GM03348 (cell line): ENCODE results near the gene GJC2.

Experiments
- DNase-seq: peaks from one replicate; pipeline ENCODE4 v3.0.0; 2012; ENCODE audit warnings: low spot score

GJC2 gene

GRCh38 chr1:228158151-228159007, 8.6 kb downstream of the GJC2 start:
- DNase-seq = no peak

DNA sequence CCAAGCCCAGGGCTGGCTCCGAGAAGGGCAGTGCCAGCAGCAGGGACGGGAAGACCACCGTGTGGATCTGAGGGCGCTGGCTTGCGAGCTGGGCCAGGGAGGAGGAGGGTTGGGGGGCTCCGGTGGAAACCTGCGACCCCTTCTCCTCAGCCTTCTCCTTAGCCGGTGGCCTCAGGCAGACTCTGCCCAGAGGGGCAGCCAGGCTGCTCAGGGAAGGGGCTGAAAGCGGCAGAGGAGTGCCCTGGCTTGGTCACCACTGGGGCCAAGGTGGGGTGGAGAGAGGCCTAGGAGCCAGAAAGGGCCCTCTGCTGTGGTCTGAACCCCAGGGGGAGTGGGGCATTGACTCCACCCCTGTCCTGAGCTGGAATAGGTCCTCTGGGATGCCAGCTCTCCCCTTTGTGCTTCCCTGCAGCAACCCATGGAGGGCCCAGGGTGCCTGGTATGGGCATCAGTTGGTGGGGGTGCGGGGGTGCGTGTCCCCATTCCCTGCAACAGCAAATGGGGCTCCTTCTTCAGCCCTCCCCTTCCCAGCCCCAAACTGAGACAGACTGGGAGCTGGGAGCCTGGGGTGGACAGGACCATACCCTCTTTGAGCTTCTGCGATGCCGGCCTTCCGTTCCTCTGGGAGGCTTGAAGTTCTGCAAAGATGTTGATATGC, 9.4 kb downstream of the GJC2 start:
- DNase-seq = no peak

GRCh38 chr1:228160201-228160761, 10.6 kb downstream of the GJC2 start:
- DNase-seq = no peak

DNA sequence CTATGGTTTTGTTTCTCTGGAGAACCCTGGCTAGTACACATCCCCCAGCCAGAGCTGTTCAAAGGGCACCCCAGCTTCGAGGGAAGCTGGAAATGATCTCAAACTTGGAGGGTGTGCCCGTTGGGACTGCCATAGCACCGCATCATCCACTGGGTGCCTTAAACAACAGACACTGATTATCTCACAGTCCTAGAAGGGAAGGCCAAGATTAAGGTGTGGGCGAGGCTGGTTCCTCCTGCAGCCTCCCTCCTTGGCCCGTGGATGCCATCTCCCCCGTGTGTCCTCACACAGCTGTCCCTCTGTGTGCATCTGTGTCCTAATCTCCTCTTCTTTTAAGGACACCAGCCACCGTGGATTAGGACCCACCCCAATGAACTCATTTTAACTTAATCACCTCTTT, 11.6 kb downstream of the GJC2 start:
- DNase-seq = no peak

DNA sequence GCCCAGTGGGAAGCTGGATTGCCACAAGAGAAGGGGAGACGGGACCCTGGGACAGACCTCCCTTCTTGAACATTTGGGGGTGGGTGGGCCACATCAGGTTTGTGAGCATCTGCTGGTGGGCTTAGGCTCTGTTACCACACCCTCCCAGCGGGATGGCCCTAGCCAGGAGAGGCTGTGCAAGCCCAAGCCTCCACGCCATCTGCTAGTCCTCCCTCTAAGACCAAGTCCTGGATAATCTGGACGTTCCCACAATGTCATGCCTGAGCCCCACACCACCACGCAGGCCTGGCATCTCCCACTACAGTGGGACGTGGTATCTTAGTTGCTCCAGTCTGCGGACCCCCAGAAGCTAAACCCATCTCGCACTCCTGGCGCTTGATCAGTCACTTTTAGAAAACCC, 12.1 kb downstream of the GJC2 start:
- DNase-seq = no peak

GRCh38 chr1:228162286-228163006, 12.7 kb downstream of the GJC2 start:
- DNase-seq = no peak

DNA sequence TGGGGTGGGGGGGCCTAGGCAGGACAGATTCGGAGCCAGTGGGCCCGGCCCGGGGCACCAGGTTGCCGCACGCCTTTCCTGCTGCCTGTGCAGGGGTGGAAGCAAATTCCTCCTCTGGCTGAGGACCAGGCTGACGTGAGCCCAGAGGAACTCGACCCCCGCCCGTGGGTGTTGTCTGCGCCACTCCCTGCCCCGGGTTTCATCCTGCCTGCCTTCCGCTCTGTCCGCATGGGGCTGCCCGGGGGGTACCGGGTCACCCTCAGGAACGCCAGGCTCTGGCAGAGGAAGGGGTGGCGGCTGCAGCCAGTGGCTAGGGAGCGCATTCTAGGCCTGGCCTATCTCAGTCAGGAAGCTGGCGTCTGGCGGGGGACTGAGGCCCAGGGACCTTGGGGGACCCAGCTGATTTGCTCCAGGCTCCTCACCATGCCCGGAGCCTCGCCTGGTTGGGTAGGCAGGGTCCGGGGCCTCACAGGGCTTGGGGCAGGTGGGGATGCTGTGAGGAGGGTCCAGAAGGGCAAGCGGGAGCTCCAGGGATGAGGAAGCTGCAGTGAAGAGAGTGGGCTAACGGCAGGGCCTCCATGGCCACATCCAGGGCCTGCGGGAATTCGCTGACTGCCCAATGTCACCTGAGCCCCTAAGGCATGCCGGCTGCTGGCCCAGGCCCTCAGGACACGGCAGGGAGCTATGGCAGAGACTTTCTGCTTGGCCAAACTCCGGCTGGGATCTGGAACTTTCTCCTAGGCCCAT, 13.4 kb downstream of the GJC2 start:
- DNase-seq = no peak

- DNase-seq = no peak
Measured at GRCh38 chr1:228163776-228164519, 14.2 kb downstream of the GJC2 start.

DNA sequence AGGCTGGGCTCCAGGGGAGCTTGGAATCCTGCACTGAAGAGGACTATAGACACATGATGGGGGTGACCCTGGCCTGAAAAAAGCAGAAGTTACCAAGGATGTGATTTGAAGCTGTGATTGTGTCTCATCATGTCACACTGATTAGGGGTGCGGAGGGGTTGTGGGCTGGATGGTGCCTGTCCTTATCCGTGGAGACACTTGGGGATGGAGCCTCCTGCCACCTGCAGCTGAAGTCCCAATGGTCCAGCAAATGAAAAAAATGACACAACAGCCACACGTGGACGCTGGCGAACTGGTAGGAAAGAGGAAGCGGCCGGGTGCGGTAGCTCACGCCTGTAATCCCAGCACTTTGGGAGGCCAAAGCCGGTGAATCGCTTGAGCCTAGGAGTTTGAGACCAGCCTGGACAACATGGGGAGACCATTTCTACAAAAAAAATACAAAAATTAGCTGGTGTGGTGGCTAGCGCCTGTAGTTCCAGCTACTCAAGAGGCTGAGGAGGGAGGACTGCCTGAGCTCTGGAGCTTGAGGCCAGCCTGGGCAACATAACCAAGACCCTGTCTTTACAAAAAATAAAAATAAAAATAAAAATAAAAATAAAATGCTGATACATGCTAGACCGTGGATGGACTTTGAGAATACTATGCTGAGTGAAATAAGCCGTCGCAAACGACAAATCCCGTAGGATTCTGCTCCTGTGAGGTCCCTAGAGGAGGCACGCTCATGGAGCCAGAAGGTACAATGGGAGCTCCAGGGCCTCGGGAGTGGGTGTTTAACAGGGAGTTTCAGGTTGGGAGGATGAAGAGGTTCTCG, 15.0 kb downstream of the GJC2 start:
- DNase-seq = no peak

DNA sequence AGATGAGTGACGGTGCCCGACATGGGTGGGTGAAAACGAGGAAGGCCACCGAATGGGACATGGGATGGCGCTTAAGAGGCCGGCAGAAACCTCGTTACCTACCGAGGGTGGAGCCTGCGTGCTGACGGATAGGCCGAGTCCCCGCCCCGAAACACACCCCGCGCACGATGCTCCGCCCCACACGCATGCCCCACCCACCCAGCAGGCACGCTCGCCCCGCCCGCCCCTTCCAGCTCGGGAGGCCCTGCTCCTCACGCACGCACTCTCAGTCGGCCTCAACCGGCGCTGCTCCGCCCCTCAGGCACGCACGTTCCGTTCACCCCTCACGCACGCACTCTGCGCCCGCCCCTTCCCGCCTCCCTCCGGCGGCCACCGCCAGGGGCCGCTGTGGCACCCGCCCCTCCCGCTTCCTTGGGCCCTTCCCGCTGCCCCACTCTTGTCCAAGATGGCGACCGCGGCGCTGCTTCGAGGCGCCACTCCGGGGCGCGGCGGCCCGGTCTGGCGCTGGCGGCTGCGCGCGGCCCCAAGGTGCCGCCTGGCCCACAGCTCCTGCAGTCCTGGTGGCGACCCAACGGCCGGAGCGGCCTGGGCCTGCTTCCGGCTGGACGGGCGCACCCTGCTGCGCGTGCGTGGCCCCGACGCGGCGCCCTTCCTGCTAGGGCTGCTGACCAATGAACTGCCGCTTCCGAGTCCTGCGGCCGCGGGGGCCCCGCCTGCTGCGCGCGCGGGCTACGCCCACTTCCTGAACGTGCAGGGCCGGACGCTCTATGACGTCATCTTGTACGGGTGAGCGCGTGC, 15.8 kb downstream of the GJC2 start, which contains the start of gene IBA57:
TSS of gene IBA57 (plus strand) at position 433 of the 798 bp plus-strand sequence. CDS start at position 446, 13 bp downstream.
- peak; percentile 99 for DNase-seq

GRCh38 chr1:228166170-228166936, 16.6 kb downstream of the GJC2 start:
- DNase-seq = peak; percentile 64

DNA sequence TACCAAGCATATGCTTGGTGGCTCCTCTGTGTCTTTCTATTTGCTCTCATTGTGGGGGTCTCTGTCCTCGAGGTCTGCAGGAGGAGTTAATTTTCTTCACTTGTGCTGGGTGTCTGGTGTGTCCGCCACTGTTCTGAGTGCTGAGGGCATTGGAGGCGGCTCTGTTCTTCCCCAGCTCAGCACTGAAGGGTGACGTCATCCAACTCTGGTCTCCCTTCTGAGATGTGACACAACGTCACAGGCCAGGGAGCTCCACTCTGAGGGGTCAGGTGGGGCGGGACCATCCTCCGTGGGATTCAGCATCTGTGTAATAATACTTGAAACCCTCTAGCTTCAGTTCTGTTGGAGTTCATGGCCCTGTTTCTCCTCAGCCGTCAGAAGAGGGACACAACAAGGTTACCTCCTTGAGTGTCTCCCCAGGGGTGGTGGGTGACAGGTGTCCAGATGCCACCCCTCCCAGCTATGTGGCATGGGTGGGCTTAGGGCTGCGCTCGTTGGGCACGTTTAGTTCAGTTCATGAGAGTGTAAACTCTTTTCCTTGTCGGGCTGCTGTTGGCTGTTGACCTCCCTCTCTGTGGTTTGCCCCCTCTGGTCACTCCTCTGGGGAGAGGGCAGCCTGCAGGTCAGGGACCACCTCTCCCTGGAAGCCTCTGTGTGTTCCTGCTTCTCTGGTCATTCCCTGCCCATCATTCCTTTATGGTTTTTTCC, 19.0 kb downstream of the GJC2 start:
- no peak for DNase-seq

- DNase-seq = no peak
Measured at GRCh38 chr1:228169345-228169744, 19.6 kb downstream of the GJC2 start.

- no peak for DNase-seq
Measured at GRCh38 chr1:228170666-228171065, 20.9 kb downstream of the GJC2 start.

DNA sequence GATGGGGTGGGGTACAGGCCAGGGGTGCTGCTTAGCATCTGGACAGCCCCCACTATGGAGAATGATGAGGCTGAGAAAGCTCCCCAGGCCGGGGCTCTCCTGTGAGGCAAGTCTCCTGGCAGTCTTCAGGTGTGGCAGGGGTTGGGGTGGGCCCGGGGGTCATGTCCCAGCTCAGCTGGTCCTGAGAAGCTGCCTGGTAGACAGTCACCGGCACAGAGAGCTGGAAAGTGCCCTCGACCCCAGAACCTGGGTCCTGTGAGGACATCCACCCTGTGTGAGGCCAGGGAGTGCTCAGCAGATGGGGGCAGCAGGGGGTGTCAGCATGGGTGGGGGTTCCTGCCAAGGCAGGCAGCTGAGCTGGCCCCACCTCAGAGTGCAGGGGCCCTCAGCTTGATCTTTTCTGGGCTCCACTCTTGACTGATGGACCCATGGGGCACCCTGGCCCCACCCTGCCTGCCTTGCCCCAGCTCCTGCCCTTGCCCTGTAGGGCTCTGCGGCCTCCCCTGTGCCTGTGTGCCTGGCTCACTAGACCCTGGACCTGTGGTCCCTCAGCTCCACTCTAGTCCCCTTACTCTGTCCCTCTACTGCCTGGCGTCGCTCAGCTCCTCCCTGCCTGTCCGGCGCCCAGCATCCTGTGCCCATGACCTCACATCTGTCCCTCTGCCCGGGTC, 21.6 kb downstream of the GJC2 start:
- no peak for DNase-seq

DNA sequence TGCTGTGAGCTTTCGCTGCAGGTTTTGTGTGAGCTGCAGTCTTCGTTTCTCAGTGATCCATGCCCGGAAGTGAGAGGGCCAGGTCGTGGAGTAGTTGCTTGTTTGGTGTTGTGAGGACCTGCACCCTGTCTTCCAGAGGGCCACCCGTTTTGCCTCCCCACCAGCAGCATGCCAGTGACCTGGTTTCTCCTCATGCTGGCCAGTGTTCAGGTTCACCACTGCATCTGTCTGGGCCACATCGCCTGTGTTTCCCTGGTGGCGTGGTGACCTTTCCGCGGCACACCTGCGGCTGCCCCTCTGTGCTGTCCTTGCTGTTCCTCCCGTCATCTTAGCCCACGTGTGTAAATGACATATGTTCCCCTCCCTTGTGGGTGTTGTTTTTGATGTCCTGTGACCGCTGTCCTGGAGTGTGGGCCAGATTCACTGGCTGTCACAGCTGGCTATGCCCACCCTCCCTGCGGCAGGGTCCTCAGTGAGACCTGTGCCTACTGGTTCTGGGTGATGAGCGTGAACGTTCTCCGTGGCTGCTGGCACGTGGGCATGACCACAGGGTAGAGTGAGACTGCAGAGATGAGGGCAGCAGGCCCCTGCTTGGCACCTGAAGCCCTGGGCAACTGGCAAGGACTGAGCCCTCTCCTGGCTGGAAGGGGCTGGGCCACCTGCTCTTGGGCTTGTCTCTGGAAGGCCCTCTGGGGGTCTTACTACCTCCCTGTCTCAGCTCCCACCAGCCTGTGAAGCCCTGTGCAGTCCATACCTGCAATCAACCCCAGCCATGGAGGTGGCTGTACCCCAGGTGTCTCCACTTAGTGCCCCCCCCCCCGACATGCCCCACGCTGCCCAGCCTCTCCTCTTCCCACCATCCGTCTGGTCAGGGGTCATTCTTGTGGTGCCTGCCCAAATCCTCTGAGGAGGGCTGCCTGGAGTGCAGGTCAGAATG, 23.1 kb downstream of the GJC2 start:
- no peak for DNase-seq
